ENCODE measurements around the gene LPP. TPM values are rescaled to one million over a fixed set of nuclear protein-coding genes. Genes with fewer than 3 reads are reported as not detected.

LPP gene
- total and polyA plus RNA-seq, 10 of the 15 experiments (the other 5 are each of a cell fraction or from before 2014, with no cell fraction given): under 0.01 to 0.62 (median 0.03) TPM

DNA sequence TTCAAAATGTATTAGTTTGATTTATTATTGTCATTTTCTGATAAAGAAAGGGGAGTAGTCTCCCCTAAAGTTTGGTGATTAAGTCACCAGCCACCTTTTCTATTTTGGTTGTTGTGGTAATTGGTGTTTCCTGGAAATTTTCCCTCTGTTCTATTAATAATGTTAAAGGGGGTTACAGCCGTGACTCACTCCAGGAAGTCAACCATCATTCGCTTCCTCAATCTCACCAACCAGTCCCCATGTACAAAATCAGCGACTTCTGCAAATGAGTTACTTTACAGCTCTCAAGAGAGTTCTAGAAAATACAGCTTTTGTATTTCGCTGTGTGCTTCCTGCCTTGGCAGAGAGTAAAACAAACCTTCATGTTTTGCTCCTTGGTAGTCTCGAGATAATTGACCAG, 285.1 kb downstream of the LPP start:
- Histone ChIP-seq H3K9me3 (replicated peaks; ENCODE audit: control insufficient read depth, insufficient read depth, low read length) (no peaks in the 10 kb centered on the region; the same call in 1 of the 3 replicates), H3K27me3 (replicated peaks in 1 of 2; ENCODE audit: control insufficient read depth in 2 of 2, insufficient read depth in 2 of 2, low read length in 1 of 2) (peaks cover 0 to 2% of the 10 kb centered on the region in 2 experiments; a peak in 1 of 4 replicates), H4K20me1 (ENCODE audit: control insufficient read depth, insufficient read depth) (no peaks in the 10 kb centered on the region), H2AFZ (ENCODE audit: control insufficient read depth, low read depth, low read length) (no peak overlapping the region), H3K36me3 (ENCODE audit: control insufficient read depth in 2 of 2, insufficient read depth in 2 of 2, low read length in 1 of 2) (no peaks in the 10 kb centered on the region), H3K4me3 (peak overlapping the region; percentile 32), H3K9ac (ENCODE audit: control insufficient read depth, insufficient read depth, low read length) (no peak overlapping the region), H3K4me2 (ENCODE audit: control insufficient read depth, insufficient read depth) (no peak overlapping the region), H3K79me2 (ENCODE audit: control insufficient read depth, insufficient read depth, low read length) (no peaks in the 10 kb centered on the region), H3K4me1 (ENCODE audit: control insufficient read depth, insufficient read depth, low read length) (no peaks in the 10 kb centered on the region), H3K27ac (ENCODE audit: control insufficient read depth, insufficient read depth) (no peak overlapping the region)
- ChIA-PET CTCF (no interaction called here), RAD21 (ENCODE audit: unreplicated experiment) (no interaction called here), POLR2A (interaction anchor here (1.0 kb wide), 1 partner anchor 18 kb away, joined by 3 read pairs; no protein-coding TSS in a partner anchor), SMC1A (ENCODE audit: uncharacterized antibody, unreplicated experiment) (no interaction called here)
- in situ Hi-C loops (cut with MboI): no loop called here
- intact Hi-C loops (cut with micrococcal nuclease; ENCODE audit: unreplicated experiment): loop anchor here (5.0 kb wide), 1 partner anchor 697 kb away; no protein-coding TSS in a partner anchor
- WGBS (ENCODE audit: insufficient coverage, insufficient replicate concordance, low lambda C conversion rate, missing lambda C conversion rate): 3% methylated on average over 5 of the region's 5 CpGs
- TF ChIP-seq JUNB (IDR thresholded peaks at IDR 0.05) (peak; percentile 47; the same call in 1 of the 2 replicates), IKZF2 (IDR thresholded peaks at IDR 0.05) (peak in 1 of 2 experiments; percentile 39; a peak in 1 of 4 replicates), ETV6 (conservative IDR thresholded peaks at IDR 0.05 in 1 of 2, IDR thresholded peaks at IDR 0.05 in 1 of 2; ENCODE audit: borderline replicate concordance in 1 of 2, low read depth in 1 of 2) (peak in 1 of 2 experiments; percentile 81; a peak in 2 of 4 replicates), GABPA (IDR thresholded peaks at IDR 0.05; ENCODE audit: low read depth) (0 out of 2 replicates have a peak, but pooled peaks have one; percentile 9), FOS (IDR thresholded peaks at IDR 0.05; ENCODE audit: borderline replicate concordance, extremely low read depth, insufficient read length) (no peak), SIX5 (IDR thresholded peaks at IDR 0.05; ENCODE audit: low read depth, low read length, severe bottlenecking) (no peak), SPI1 (IDR thresholded peaks at IDR 0.05; ENCODE audit: borderline replicate concordance, insufficient read depth, low read depth, low read length) (peak; percentile 68), RUNX3 (IDR thresholded peaks at IDR 0.05; ENCODE audit: low read length) (peak; percentile 72; the same call in 1 of the 2 replicates), NFXL1 (IDR thresholded peaks at IDR 0.05; ENCODE audit: borderline replicate concordance) (no peak), SREBF1 (IDR thresholded peaks at IDR 0.05; ENCODE audit: low read length) (no peak), MEF2A (IDR thresholded peaks at IDR 0.05; ENCODE audit: insufficient read depth, low read depth, low read length) (peak; percentile 83), MEF2B (IDR thresholded peaks at IDR 0.05; ENCODE audit: partially characterized antibody, poor library complexity, severe bottlenecking) (peak; percentile 56), EP300 (IDR thresholded peaks at IDR 0.05; ENCODE audit: borderline replicate concordance in 1 of 2, control insufficient read depth in 1 of 2, low read depth in 2 of 2, low read length in 2 of 2) (peak in 1 of 2 experiments; percentile 16; a peak in 1 of 4 replicates), NFIC (IDR thresholded peaks at IDR 0.05; ENCODE audit: low read depth, low read length) (peak; percentile 71)
- TF ChIP-seq, protein P1, sequence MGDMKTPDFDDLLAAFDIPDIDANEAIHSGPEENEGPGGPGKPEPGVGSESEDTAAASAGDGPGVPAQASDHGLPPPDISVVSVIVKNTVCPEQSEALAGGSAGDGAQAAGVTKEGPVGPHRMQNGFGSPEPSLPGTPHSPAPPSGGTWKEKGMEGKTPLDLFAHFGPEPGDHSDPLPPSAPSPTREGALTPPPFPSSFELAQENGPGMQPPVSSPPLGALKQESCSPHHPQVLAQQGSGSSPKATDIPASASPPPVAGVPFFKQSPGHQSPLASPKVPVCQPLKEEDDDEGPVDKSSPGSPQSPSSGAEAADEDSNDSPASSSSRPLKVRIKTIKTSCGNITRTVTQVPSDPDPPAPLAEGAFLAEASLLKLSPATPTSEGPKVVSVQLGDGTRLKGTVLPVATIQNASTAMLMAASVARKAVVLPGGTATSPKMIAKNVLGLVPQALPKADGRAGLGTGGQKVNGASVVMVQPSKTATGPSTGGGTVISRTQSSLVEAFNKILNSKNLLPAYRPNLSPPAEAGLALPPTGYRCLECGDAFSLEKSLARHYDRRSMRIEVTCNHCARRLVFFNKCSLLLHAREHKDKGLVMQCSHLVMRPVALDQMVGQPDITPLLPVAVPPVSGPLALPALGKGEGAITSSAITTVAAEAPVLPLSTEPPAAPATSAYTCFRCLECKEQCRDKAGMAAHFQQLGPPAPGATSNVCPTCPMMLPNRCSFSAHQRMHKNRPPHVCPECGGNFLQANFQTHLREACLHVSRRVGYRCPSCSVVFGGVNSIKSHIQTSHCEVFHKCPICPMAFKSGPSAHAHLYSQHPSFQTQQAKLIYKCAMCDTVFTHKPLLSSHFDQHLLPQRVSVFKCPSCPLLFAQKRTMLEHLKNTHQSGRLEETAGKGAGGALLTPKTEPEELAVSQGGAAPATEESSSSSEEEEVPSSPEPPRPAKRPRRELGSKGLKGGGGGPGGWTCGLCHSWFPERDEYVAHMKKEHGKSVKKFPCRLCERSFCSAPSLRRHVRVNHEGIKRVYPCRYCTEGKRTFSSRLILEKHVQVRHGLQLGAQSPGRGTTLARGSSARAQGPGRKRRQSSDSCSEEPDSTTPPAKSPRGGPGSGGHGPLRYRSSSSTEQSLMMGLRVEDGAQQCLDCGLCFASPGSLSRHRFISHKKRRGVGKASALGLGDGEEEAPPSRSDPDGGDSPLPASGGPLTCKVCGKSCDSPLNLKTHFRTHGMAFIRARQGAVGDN (IDR thresholded peaks at IDR 0.05): no peak
- TF ChIP-seq, protein P2, sequence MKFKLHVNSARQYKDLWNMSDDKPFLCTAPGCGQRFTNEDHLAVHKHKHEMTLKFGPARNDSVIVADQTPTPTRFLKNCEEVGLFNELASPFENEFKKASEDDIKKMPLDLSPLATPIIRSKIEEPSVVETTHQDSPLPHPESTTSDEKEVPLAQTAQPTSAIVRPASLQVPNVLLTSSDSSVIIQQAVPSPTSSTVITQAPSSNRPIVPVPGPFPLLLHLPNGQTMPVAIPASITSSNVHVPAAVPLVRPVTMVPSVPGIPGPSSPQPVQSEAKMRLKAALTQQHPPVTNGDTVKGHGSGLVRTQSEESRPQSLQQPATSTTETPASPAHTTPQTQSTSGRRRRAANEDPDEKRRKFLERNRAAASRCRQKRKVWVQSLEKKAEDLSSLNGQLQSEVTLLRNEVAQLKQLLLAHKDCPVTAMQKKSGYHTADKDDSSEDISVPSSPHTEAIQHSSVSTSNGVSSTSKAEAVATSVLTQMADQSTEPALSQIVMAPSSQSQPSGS (IDR thresholded peaks at IDR 0.05; ENCODE audit: low read length): peak; percentile 73
- ATAC-seq: peak; percentile 87
- no TSS peak for BruUV-seq (replicated peaks)
- DNase-seq (ENCODE audit: low read depth, low spot score): no peak
- FAIRE-seq: peak; percentile 77

Data from GM12878 (cell line).